ENCODE measurements around the gene RBPMS2. TPM values are rescaled to one million over a fixed set of nuclear protein-coding genes. Genes with fewer than 3 reads are reported as not detected.

Gene RBPMS2
- polyA plus RNA-seq, 1 donor from 2014 or later = not detected

GRCh38 chr15:64690008-64690407, 85.4 kb downstream of the RBPMS2 start:
- H3K9me3 ChIP-seq (ENCODE audit: low read length) = no peaks in the 10 kb centered on the region
- no peaks in the 10 kb centered on the region for H3K9me2 ChIP-seq (ENCODE audit: insufficient read depth, low read length)
- H3K9ac ChIP-seq (ENCODE audit: low read length) = no peak overlapping the region
- peaks cover 8% of the 10 kb centered on the region for H3K36me3 ChIP-seq (ENCODE audit: insufficient read depth, low read length)
- peaks cover 24% of the 10 kb centered on the region for H3K79me2 ChIP-seq (replicated peaks; ENCODE audit: insufficient read depth, low read length)
- no peak for TF ChIP-seq SMC3 (conservative IDR thresholded peaks at IDR 0.05; ENCODE audit: poor library complexity)
- no peak for TF ChIP-seq TAF1 (IDR thresholded peaks at IDR 0.05; ENCODE audit: low read depth)
- TF ChIP-seq POLR2AphosphoS5 (IDR thresholded peaks at IDR 0.05) = no peak
- no peak for TF ChIP-seq EP300 (conservative IDR thresholded peaks at IDR 0.05; ENCODE audit: poor library complexity, severe bottlenecking)
- TF ChIP-seq REST (IDR thresholded peaks at IDR 0.05; ENCODE audit: borderline replicate concordance) = no peak
- no peak for TF ChIP-seq MXI1 (conservative IDR thresholded peaks at IDR 0.05; ENCODE audit: poor library complexity, severe bottlenecking)
- TF ChIP-seq RAD21 (conservative IDR thresholded peaks at IDR 0.05) = no peak
- no peak for TF ChIP-seq EZH2 (IDR thresholded peaks at IDR 0.05; ENCODE audit: borderline replicate concordance, insufficient read depth, low read length, poor library complexity, severe bottlenecking)
- no peak for TF ChIP-seq CTCF (IDR thresholded peaks at IDR 0.05; ENCODE audit: poor library complexity, severe bottlenecking)
- no peak overlapping the region for H2AFZ ChIP-seq (ENCODE audit: low read depth, low read length)
- no peak overlapping the region for H3K4me2 ChIP-seq (ENCODE audit: low read length)
- peaks cover 4% of the 10 kb centered on the region for H4K20me1 ChIP-seq (ENCODE audit: insufficient read depth)
- H3K4me3 ChIP-seq (ENCODE audit: low read length) = no peak overlapping the region
- no peak overlapping the region for H3K27ac ChIP-seq (ENCODE audit: low read length)
- H3K27me3 ChIP-seq (ENCODE audit: insufficient read depth, low read depth, low read length) = no peaks in the 10 kb centered on the region
- H3F3A ChIP-seq (ENCODE audit: insufficient read depth, low read length, poor library complexity, severe bottlenecking) = peaks cover 4% of the 10 kb centered on the region

Small RNA genes within 50 kb of the gene (small RNA-seq; reads per million reads assigned to genes)
- gene AC100830.2 = 0 reads per million in 3 experiments
- gene MIR1272 = 0 reads per million in 3 experiments

Other genes starting within 250 kb of the RBPMS2 start
- 0.58 and 0.78 TPM in 2 replicates for gene PIF1, start 50.1 kb upstream of the RBPMS2 start, polyA plus RNA-seq
- gene PLEKHO2, start 66.3 kb upstream of the RBPMS2 start, polyA plus RNA-seq = 0.88 and 1.3 TPM in 2 replicates
- gene ANKDD1A, start 136.3 kb upstream of the RBPMS2 start, polyA plus RNA-seq = 7.0 and 7.2 TPM in 2 replicates
- gene SPG21, start 214.3 kb upstream of the RBPMS2 start, polyA plus RNA-seq = 67.6 and 67.7 TPM in 2 replicates